Ovary (tissue), 3 donors: Measurements from ENCODE around the gene PPP6R2.

Source experiments
- EP300 ChIP-seq: sonication (generic); formaldehyde crosslinking; IDR thresholded peaks from one replicate; pipeline ENCODE4 v1.6.1; 2017; ENCODE audit warnings: antibody characterized with exemption
- POLR2A ChIP-seq: fragments of 450-650 bp; IDR thresholded peaks from one replicate; pipeline ENCODE4 v1.6.1; 2017; ENCODE audit warnings: antibody characterized with exemption, mild to moderate bottlenecking, moderate library complexity
- TF ChIP-seq, protein P1 (sequence below), 3 donors: fragments of 450-650 bp in 2 of 3; fragments of 200-600 bp in 1 of 3; IDR thresholded peaks; one replicate each; pipeline versions ENCODE4 v1.5.1 to v1.8.0; 2016 to 2022; ENCODE audit warnings: antibody characterized with exemption in 3 of 3, mild to moderate bottlenecking in 1 of 3
- donor health status: DM: no; HTN: no; CAD: no.

DNA sequence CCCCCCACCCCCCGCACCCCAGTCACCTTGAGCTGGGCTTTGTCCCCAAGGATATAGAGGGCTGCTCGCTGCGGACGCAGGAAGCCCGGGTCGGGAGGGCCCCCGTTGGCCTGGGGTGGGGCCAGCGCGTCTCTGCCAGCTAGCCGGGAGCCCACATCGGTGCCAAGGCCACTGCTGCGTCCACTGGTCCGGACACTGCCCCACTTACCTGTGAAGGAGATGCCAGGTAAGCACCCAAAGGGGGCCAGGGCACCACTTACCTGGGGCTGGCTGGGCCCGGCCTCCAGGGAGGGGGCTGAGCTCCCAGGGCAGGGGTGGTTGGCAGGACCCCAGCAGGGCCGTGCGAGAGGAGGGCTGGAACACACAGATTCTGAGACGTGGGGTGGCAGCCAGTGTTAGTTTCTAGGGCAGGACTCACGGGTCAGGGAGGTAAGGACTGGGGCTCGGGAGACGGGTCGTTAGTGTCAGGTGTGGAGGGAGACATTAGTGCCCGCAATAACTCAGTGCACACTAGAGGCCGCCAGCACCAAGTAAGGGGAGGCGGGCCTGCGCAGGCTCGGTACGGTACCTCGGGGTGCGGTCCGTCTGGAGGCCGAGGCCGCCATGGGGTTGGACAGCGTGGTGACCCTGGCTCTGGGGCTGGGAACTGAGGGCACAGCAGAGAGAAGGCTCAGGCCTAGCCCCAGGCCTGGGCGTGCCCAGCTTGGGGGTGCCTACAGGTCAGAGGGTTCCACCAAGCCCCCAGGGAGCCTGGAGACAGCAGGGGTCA is 113.5 kb downstream of the PPP6R2 start:
- TF ChIP-seq, protein P1, sequence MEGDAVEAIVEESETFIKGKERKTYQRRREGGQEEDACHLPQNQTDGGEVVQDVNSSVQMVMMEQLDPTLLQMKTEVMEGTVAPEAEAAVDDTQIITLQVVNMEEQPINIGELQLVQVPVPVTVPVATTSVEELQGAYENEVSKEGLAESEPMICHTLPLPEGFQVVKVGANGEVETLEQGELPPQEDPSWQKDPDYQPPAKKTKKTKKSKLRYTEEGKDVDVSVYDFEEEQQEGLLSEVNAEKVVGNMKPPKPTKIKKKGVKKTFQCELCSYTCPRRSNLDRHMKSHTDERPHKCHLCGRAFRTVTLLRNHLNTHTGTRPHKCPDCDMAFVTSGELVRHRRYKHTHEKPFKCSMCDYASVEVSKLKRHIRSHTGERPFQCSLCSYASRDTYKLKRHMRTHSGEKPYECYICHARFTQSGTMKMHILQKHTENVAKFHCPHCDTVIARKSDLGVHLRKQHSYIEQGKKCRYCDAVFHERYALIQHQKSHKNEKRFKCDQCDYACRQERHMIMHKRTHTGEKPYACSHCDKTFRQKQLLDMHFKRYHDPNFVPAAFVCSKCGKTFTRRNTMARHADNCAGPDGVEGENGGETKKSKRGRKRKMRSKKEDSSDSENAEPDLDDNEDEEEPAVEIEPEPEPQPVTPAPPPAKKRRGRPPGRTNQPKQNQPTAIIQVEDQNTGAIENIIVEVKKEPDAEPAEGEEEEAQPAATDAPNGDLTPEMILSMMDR (IDR thresholded peaks at IDR 0.05): no peak
- TF ChIP-seq EP300 (no peak), POLR2A (no peak)
